GM15510 (cell line): ENCODE results near the gene ZNF41.

Source experiments
- POLR2A ChIP-seq: IDR thresholded peaks from 3 replicates; pipeline ENCODE4 v1.6.1; 2011; ENCODE audit warnings: borderline replicate concordance; ENCODE audit not compliant: insufficient read length; ENCODE audit errors: extremely low read depth

ZNF41 gene

DNA sequence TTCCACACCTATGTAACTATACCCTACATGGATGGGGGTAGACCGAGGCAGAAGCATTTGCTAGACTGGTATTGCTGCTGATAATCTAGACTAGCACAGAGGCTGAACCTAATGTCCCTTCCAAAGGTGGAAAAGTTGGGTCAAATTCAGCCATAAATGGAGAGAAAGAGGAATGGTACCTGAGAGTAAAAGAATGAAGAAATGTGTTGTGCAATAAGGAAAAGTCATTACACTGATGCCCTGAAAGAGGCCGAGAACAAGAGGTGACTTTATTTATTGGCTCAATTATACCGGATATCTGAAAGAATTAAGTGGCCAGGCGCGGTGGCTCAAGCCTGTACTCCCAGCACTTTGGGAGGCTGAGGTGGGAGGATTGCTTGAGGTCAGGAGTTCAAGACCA, 52.1 kb downstream of the ZNF41 start:
- TF ChIP-seq POLR2A, result no peak

DNA sequence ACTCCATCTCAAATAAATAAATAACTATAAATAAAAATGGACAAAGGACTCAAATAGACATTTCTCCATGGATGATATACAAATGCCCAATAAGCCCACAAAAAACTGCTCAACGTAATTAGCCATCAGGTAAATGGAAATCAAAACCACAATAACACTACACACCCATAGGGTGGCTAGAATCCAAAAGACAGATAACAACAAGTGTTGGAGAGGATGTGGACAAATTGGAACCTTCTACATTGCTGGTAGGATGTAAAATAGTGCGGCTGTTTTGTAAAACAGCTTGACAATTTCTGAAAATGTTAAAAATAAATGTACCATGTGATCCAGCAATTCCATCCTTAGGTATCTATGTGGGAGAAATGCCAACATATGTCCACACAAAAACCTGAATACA, 60.6 kb downstream of the ZNF41 start:
- no peak for TF ChIP-seq POLR2A

DNA sequence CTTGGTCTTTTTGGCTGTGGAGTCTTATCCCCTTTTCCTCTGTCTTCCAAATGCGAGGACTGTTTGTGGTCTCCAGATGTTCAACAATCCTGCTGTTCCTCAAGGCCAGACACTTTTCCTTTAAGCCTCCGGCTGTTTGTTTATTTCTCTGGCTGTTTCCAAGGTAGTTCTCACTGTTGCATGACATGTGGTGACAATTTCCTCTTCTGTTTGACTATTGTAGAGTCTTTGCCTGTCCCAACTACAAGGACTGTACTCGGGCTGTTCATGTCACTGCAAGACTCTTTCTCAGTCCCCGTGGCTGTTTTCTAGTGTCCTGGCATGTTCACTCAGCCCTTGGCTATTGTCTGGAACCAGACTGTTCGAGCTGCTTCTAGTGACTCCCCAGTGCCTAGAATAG, 62.1 kb downstream of the ZNF41 start:
- no peak for TF ChIP-seq POLR2A

DNA sequence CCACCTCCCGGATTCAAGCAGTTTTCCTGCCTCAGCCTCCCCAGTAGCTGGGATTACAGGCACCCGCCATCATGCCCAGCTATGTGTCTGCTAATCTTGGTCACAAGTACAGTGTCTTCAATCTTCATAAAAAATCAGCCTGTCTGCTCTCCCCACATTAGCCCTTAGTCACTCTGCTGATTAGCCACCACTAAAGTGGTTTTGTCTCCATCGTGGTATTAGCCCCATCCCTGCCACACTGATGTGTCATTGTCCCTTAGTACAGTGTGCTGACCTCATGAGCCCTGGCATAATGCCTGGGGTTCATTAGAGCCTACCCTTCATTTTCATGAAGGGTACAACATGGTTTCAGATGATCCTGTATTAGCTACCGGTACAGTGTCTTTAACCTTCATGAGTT, 62.8 kb downstream of the ZNF41 start:
- TF ChIP-seq POLR2A, result no peak

- no peak for TF ChIP-seq POLR2A
Observed at GRCh38 chrX:47413179-47413594, 69.8 kb downstream of the ZNF41 start.
